Measurements from ENCODE around the gene NCAM1. TPM values are rescaled to one million over a fixed set of nuclear protein-coding genes. Genes with fewer than 3 reads are reported as not detected.

Gene NCAM1
- total and polyA plus RNA-seq, 2 of the 13 experiments (the other 11 are each of a cell fraction or from before 2014, with no cell fraction given): 0.05 TPM; not detected in 1

- in situ Hi-C loops (cut with HindIII; ENCODE audit: extremely low pct_ligation_motif_present, low pct_unique_long_range_greater_than_20kb) (no loop called here), intact Hi-C loops (cut with micrococcal nuclease; ENCODE audit: unreplicated experiment) (no loop called here)
- CTCF ChIA-PET (ENCODE audit: low intra/inter-chr PET ratio, low total read pairs): no interaction called here
- no peaks in the 10 kb centered on the region for H3K79me2 ChIP-seq (ENCODE audit: insufficient read depth, low read length)
- ATAC-seq (no peak), FAIRE-seq (no peak), DNase-seq (ENCODE audit: low spot score) (no peak)
- no peaks in the 10 kb centered on the region for H4K20me1 ChIP-seq (ENCODE audit: insufficient read depth, low read length)
- H3K27ac ChIP-seq (ENCODE audit: extremely low read length, insufficient read depth, low read length): no peak overlapping the region
- no TSS peak for BruUV-seq (replicated peaks)
- no peaks in the 10 kb centered on the region for H3K36me3 ChIP-seq (replicated peaks in 1 of 2; ENCODE audit: control insufficient read depth in 1 of 2, insufficient read depth in 2 of 2, low read length in 2 of 2)
- POLR2A ChIA-PET: no interaction called here
- H3K9me3 ChIP-seq (ENCODE audit: low read length): no peaks in the 10 kb centered on the region
- no peak overlapping the region for H3K4me2 ChIP-seq (ENCODE audit: low read depth, low read length)
- H2AFZ ChIP-seq (ENCODE audit: low read length): no peak overlapping the region
- 30% methylated on average over 6 of the region's 6 CpGs for WGBS (ENCODE audit: low lambda C conversion rate)
- peaks cover 0 to 34% of the 10 kb centered on the region in 2 experiments; a peak in 2 of 5 replicates for H3K27me3 ChIP-seq (ENCODE audit: control insufficient read depth in 1 of 2, insufficient read depth in 2 of 2, low read length in 2 of 2)
- H3K4me3 ChIP-seq (replicated peaks in 1 of 3; ENCODE audit: insufficient read depth in 1 of 3, low read depth in 2 of 3, low read length in 3 of 3): no peak overlapping the region
- H3K9ac ChIP-seq (ENCODE audit: insufficient read depth, low read depth, low read length): no peak overlapping the region
- no peaks in the 10 kb centered on the region for H3K4me1 ChIP-seq (ENCODE audit: insufficient read depth, low read length)
- TF ChIP-seq, protein P1, sequence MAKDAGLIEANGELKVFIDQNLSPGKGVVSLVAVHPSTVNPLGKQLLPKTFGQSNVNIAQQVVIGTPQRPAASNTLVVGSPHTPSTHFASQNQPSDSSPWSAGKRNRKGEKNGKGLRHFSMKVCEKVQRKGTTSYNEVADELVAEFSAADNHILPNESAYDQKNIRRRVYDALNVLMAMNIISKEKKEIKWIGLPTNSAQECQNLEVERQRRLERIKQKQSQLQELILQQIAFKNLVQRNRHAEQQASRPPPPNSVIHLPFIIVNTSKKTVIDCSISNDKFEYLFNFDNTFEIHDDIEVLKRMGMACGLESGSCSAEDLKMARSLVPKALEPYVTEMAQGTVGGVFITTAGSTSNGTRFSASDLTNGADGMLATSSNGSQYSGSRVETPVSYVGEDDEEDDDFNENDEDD (CRISPR knock-in tag; IDR thresholded peaks at IDR 0.05; ENCODE audit: borderline replicate concordance): no peak
- TF ChIP-seq CBX1 (IDR thresholded peaks at IDR 0.05; ENCODE audit: low read depth): no peak
- no peak for TF ChIP-seq ZNF30 (CRISPR knock-in tag; IDR thresholded peaks at IDR 0.05)
- TF ChIP-seq YEATS2 (CRISPR knock-in tag; IDR thresholded peaks at IDR 0.05; ENCODE audit: borderline replicate concordance): no peak
- TF ChIP-seq U2AF2 (IDR thresholded peaks at IDR 0.05; ENCODE audit: low read depth, low read length): no peak
- no peak for TF ChIP-seq ZNF737 (CRISPR knock-in tag; IDR thresholded peaks at IDR 0.05; ENCODE audit: borderline replicate concordance)
- no peak for TF ChIP-seq PRPF4 (IDR thresholded peaks at IDR 0.05; ENCODE audit: low read depth, low read length, poor library complexity, severe bottlenecking)
- TF ChIP-seq ZNF331 (CRISPR knock-in tag; IDR thresholded peaks at IDR 0.05): no peak
- TF ChIP-seq, protein P2, sequence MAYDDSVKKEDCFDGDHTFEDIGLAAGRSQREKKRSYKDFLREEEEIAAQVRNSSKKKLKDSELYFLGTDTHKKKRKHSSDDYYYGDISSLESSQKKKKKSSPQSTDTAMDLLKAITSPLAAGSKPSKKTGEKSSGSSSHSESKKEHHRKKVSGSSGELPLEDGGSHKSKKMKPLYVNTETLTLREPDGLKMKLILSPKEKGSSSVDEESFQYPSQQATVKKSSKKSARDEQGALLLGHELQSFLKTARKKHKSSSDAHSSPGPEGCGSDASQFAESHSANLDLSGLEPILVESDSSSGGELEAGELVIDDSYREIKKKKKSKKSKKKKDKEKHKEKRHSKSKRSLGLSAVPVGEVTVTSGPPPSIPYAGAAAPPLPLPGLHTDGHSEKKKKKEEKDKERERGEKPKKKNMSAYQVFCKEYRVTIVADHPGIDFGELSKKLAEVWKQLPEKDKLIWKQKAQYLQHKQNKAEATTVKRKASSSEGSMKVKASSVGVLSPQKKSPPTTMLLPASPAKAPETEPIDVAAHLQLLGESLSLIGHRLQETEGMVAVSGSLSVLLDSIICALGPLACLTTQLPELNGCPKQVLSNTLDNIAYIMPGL (CRISPR knock-in tag; IDR thresholded peaks at IDR 0.05; ENCODE audit: borderline replicate concordance in 1 of 2, low read depth in 1 of 2): no peak
- TF ChIP-seq, protein P3, sequence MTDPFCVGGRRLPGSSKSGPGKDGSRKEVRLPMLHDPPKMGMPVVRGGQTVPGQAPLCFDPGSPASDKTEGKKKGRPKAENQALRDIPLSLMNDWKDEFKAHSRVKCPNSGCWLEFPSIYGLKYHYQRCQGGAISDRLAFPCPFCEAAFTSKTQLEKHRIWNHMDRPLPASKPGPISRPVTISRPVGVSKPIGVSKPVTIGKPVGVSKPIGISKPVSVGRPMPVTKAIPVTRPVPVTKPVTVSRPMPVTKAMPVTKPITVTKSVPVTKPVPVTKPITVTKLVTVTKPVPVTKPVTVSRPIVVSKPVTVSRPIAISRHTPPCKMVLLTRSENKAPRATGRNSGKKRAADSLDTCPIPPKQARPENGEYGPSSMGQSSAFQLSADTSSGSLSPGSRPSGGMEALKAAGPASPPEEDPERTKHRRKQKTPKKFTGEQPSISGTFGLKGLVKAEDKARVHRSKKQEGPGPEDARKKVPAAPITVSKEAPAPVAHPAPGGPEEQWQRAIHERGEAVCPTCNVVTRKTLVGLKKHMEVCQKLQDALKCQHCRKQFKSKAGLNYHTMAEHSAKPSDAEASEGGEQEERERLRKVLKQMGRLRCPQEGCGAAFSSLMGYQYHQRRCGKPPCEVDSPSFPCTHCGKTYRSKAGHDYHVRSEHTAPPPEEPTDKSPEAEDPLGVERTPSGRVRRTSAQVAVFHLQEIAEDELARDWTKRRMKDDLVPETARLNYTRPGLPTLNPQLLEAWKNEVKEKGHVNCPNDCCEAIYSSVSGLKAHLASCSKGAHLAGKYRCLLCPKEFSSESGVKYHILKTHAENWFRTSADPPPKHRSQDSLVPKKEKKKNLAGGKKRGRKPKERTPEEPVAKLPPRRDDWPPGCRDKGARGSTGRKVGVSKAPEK (CRISPR knock-in tag; IDR thresholded peaks at IDR 0.05; ENCODE audit: borderline replicate concordance): no peak
- TF ChIP-seq TRIM24 (CRISPR knock-in tag; IDR thresholded peaks at IDR 0.05): no peak
- no peak for TF ChIP-seq SIN3B (IDR thresholded peaks at IDR 0.05; ENCODE audit: low read length)
- no peak for TF ChIP-seq FOSL2 (CRISPR knock-in tag; IDR thresholded peaks at IDR 0.05)
- TF ChIP-seq ZNF678 (CRISPR knock-in tag; IDR thresholded peaks at IDR 0.05): no peak
- TF ChIP-seq MAFF (IDR thresholded peaks at IDR 0.05; ENCODE audit: low read depth, low read length): no peak
- TF ChIP-seq TCF12 (IDR thresholded peaks at IDR 0.05): no peak
- no peak for TF ChIP-seq TCF12 (CRISPR knock-in tag; IDR thresholded peaks at IDR 0.05)
- TF ChIP-seq, protein P4, sequence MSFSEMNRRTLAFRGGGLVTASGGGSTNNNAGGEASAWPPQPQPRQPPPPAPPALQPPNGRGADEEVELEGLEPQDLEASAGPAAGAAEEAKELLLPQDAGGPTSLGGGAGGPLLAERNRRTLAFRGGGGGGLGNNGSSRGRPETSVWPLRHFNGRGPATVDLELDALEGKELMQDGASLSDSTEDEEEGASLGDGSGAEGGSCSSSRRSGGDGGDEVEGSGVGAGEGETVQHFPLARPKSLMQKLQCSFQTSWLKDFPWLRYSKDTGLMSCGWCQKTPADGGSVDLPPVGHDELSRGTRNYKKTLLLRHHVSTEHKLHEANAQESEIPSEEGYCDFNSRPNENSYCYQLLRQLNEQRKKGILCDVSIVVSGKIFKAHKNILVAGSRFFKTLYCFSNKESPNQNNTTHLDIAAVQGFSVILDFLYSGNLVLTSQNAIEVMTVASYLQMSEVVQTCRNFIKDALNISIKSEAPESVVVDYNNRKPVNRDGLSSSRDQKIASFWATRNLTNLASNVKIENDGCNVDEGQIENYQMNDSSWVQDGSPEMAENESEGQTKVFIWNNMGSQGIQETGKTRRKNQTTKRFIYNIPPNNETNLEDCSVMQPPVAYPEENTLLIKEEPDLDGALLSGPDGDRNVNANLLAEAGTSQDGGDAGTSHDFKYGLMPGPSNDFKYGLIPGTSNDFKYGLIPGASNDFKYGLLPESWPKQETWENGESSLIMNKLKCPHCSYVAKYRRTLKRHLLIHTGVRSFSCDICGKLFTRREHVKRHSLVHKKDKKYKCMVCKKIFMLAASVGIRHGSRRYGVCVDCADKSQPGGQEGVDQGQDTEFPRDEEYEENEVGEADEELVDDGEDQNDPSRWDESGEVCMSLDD (CRISPR knock-in tag; IDR thresholded peaks at IDR 0.05; ENCODE audit: borderline replicate concordance): no peak
Observed at GRCh38 chr11:113142508-113142907, 181.3 kb downstream of the NCAM1 start.
